Measurements from ENCODE around the gene ANKRD6. TPM values are rescaled to one million over a fixed set of nuclear protein-coding genes. Genes with fewer than 3 reads are reported as not detected.

Gene ANKRD6
- polyA plus RNA-seq, 1 experiment: 1.1 TPM

- TF ChIP-seq CTCF (IDR thresholded peaks at IDR 0.05; ENCODE audit: insufficient read depth, low read depth, low read length): no peak
- Histone ChIP-seq H3K27me3 (ENCODE audit: control insufficient read depth, insufficient read depth, low read length) (peaks cover 3% of the 10 kb centered on the region; the same call in 1 of the 2 replicates), H3K36me3 (ENCODE audit: control insufficient read depth, insufficient read depth, low read length) (no peaks in the 10 kb centered on the region), H3K4me3 (ENCODE audit: low read depth, low read length) (no peak overlapping the region)
- no peak for DNase-seq (ENCODE audit: low read depth)
- POLR2A ChIA-PET: no interaction called here
- CTCF ChIA-PET: interaction anchor here (1.6 kb wide), 1 partner anchor 64 kb away, joined by 5 read pairs; no protein-coding TSS in a partner anchor
Observed at GRCh38 chr6:89436226-89436625, 3.3 kb downstream of the ANKRD6 start.

GRCh38 chr6:89438248-89438647, 5.3 kb downstream of the ANKRD6 start:
- POLR2A ChIA-PET: no interaction called here
- Histone ChIP-seq H3K36me3 (ENCODE audit: control insufficient read depth, insufficient read depth, low read length) (no peaks in the 10 kb centered on the region), H3K27me3 (ENCODE audit: control insufficient read depth, insufficient read depth, low read length) (peaks cover 3% of the 10 kb centered on the region), H3K4me3 (ENCODE audit: low read depth, low read length) (no peak overlapping the region)
- CTCF ChIA-PET: interaction anchor here (0.6 kb wide), 2 partner anchors 23 to 67 kb away, joined by 3 to 6 read pairs; no protein-coding TSS in a partner anchor
- no peak for TF ChIP-seq CTCF (IDR thresholded peaks at IDR 0.05; ENCODE audit: insufficient read depth, low read depth, low read length)
- no peak for DNase-seq (ENCODE audit: low read depth)

- ChIA-PET POLR2A (no interaction called here), CTCF (no interaction called here)
- Histone ChIP-seq H3K4me3 (ENCODE audit: low read depth, low read length) (no peak overlapping the region), H3K27me3 (ENCODE audit: control insufficient read depth, insufficient read depth, low read length) (no peaks in the 10 kb centered on the region; the same call in 1 of the 2 replicates), H3K36me3 (ENCODE audit: control insufficient read depth, insufficient read depth, low read length) (no peaks in the 10 kb centered on the region)
- no peak for TF ChIP-seq CTCF (IDR thresholded peaks at IDR 0.05; ENCODE audit: insufficient read depth, low read depth, low read length)
- DNase-seq (ENCODE audit: low read depth): no peak
Observed at GRCh38 chr6:89439014-89439413, 6.1 kb downstream of the ANKRD6 start.

GRCh38 chr6:89440200-89440599, 7.2 kb downstream of the ANKRD6 start:
- Histone ChIP-seq H3K36me3 (ENCODE audit: control insufficient read depth, insufficient read depth, low read length) (no peaks in the 10 kb centered on the region), H3K4me3 (ENCODE audit: low read depth, low read length) (no peak overlapping the region), H3K27me3 (ENCODE audit: control insufficient read depth, insufficient read depth, low read length) (no peaks in the 10 kb centered on the region; the same call in 1 of the 2 replicates)
- POLR2A ChIA-PET: no interaction called here
- DNase-seq (ENCODE audit: low read depth): no peak
- TF ChIP-seq CTCF (IDR thresholded peaks at IDR 0.05; ENCODE audit: insufficient read depth, low read depth, low read length): no peak
- CTCF ChIA-PET: interaction anchor here (0.7 kb wide), 1 partner anchor 28 kb away, joined by 3 read pairs; no protein-coding TSS in a partner anchor

- ChIA-PET CTCF (interaction anchor here (1.0 kb wide), 1 partner anchor 11 kb away, joined by 3 read pairs; no protein-coding TSS in a partner anchor), POLR2A (no interaction called here)
- DNase-seq (ENCODE audit: low read depth): no peak
- TF ChIP-seq CTCF (IDR thresholded peaks at IDR 0.05; ENCODE audit: insufficient read depth, low read depth, low read length): no peak
- no peak overlapping the region for H3K4me3 ChIP-seq (ENCODE audit: low read depth, low read length)
- no peaks in the 10 kb centered on the region; the same call in 1 of the 2 replicates for H3K27me3 ChIP-seq (ENCODE audit: control insufficient read depth, insufficient read depth, low read length)
- H3K36me3 ChIP-seq (ENCODE audit: control insufficient read depth, insufficient read depth, low read length): no peaks in the 10 kb centered on the region
Observed at GRCh38 chr6:89443658-89444057, 10.7 kb downstream of the ANKRD6 start.

All from BJ (cell line).